ENCODE measurements around the gene SLC2A9.
"Not testable (repeated sequence)": the region's sequence is repeated elsewhere in the genome, so short reads cannot be mapped to it uniquely, and the experiment has no call there.

Gene SLC2A9

GRCh38 chr4:9820343-9820742 lies 201.0 kb downstream of the SLC2A9 start:
- DNase-seq (ENCODE audit: low read depth) = no peak

GRCh38 chr4:9816285-9816684 lies 205.0 kb downstream of the SLC2A9 start:
- DNase-seq (ENCODE audit: low read depth) = no peak

GRCh38 chr4:9812501-9813340 lies 208.6 kb downstream of the SLC2A9 start:
- DNase-seq (ENCODE audit: low read depth) = no peak

DNA sequence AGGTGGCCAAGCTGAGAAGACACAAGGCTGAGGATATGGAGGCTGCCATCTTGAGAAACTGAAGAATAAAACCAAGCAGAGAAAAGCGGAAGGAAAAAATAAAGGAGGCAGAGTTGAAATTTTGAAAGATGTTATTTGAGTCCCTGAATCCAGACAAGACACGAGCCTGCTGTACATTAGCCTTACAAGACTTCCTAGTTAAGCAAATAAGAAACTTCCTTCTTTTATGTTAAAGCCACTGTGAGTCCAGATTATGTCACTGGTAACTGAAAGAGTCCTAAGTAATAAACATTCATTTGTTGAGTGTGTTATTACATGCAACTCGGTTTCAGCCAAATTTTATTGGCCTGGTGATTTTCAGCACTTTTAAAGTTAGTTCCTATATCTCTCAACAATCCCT lies 209.5 kb downstream of the SLC2A9 start:
- DNase-seq (ENCODE audit: low read depth) = no peak

GRCh38 chr4:9808077-9808476 lies 213.2 kb downstream of the SLC2A9 start:
- DNase-seq (ENCODE audit: low read depth) = no peak

DNA sequence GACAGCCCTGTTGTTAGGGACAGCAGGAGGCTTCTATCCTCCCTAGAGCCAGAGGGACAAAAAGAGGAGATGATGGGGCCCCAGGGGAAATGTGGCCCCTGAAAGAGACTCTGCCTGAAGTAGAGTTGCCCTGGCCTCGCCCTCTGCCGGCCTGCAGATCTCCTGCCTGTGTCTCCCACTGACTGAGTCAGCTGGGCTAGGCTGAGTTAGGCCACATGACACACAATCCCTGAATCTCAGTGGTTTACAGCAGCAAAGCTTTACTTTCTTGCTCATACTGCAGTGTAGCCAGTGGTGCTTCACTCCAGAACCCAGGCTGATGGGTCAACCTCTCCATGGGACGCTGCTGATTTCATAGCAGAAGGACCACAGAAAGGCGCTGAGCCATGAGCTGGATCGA lies 216.4 kb downstream of the SLC2A9 start:
- no peak for DNase-seq (ENCODE audit: low read depth)

- DNase-seq (ENCODE audit: low read depth) = no peak
These were observed 220.4 kb downstream of the SLC2A9 start for GRCh38 chr4:9800848-9801247.

- not testable (repeated sequence) for DNase-seq (ENCODE audit: low read depth)
These were observed 224.7 kb downstream of the SLC2A9 start for GRCh38 chr4:9796641-9797040.

DNA sequence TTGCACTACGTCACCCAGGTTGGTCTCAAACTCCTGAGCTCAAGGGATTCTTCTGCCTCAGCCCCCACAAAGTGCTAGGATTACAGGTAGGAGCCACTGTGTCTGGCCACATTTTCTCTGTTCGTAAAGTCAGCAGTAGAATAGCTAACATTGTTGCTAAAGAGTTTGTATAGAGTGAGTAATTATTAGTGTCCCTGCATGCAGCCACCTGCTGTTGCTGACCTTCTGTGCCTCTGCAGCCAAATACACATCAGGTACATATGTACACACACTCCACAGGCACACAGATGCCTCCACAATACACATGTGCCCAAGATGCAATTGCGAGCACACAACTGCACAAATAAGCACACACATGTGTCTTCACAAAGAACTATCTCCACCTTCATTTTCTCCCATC lies 228.9 kb downstream of the SLC2A9 start:
- no peak for DNase-seq (ENCODE audit: low read depth)

DNA sequence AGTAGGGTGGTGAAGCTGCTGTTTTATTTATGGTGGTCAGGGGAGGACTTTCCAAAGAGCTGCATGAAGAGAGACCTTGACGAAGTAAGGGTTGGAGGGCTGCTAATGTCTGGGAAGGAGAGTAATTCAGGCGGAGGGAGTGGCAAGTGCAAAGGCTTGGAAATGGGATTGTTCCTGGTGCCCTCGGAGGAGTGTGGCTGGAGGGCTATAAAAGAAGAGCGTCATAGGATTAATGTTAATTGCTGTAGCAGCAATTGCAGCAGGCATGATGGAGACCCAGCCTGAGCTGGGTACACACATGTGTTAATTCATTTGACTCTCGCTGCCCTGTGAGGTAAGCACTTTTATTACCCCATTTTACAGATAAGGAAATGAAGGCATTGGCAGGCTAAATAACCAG lies 235.4 kb downstream of the SLC2A9 start:
- DNase-seq (ENCODE audit: low read depth) = not testable (repeated sequence)

DNA sequence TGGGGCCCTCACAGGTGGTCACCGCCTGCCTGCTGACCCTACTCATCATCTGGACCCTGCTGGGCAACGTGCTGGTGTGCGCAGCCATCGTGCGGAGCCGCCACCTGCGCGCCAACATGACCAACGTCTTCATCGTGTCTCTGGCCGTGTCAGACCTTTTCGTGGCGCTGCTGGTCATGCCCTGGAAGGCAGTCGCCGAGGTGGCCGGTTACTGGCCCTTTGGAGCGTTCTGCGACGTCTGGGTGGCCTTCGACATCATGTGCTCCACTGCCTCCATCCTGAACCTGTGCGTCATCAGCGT lies 239.2 kb downstream of the SLC2A9 start:
- no peak for DNase-seq (ENCODE audit: low read depth)

DNA sequence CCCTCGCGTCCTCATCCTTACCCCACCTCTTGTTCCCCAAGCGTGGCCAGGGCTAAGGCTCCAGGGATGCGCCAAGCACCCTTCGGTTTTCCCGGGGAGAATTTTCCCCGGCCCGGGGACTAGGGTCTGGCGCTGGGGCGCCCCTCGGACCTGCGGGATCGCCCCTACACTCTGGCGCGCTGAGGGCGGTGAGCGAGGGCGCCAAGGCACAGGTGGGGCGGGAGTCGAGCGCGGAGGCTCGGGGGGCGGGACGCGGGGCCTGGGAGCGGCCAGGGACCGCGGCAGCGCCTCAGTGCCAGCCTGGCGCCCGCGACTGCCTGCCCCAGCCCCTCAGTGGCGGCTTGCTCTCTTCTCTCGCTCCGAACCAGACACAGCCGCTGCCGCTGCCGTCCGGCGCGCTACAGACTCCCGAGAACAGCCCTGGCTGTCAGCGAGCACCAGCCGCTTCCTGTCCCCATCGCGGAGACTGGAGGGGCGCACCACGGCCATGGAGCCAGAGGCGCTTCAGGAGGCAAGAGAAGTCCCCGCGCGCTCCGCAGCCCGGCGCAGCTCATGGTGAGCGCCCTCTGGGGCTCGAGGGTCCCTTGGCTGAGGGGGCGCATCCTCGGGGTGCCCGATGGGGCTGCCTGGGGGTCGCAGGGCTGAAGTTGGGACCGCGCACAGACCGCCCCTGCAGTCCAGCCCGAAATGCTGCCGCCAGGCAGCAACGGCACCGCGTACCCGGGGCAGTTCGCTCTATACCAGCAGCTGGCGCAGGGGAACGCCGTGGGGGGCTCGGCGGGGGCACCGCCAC lies 239.8 kb downstream of the SLC2A9 start, which contains the start of gene DRD5:
TSS of gene DRD5 (plus strand) at position 292 of the 793 bp plus-strand sequence. CDS start at position 688, 396 bp downstream.
- DNase-seq (ENCODE audit: low read depth) = no peak

Data from activated T-cell treated with anti-CD3 and anti-CD28 coated beads for 1 hour (primary cell).